CD14-positive monocyte (primary cell): Measurements from ENCODE around the gene STIM1. TPM values are rescaled to one million over a fixed set of nuclear protein-coding genes. Genes with fewer than 3 reads are reported as not detected.

Source experiments
- DNase-seq, 3 donors: peaks; one replicate each; pipeline ENCODE4 v3.0.0-alpha.2; 2011 to 2022
- H2AFZ ChIP-seq: 2 replicates; pipeline ENCODE4 v1.6.0; 2012; ENCODE audit warnings: mild to moderate bottlenecking, low read depth, low read length, inconsistent platforms; ENCODE audit not compliant: insufficient read depth, poor library complexity, severe bottlenecking
- H3K27ac ChIP-seq, 2 donors: 1 replicate in 1 of 2; 2 replicates in 1 of 2; pipeline ENCODE4 v1.5.1; 2012 to 2013; ENCODE audit warnings: low read length in 2 of 2, control low read depth in 1 of 2, inconsistent platforms in 1 of 2, low read depth in 1 of 2, mild to moderate bottlenecking in 1 of 2
- H3K27me3 ChIP-seq, 2 donors: one replicate each; pipeline versions ENCODE4 v1.6.0 to v1.6.1; 2011 to 2013; ENCODE audit warnings: low read length in 2 of 2; ENCODE audit not compliant: control insufficient read depth in 2 of 2, insufficient read depth in 2 of 2
- H3K36me3 ChIP-seq, 2 donors: replicated peaks in 1 of 2; 1 replicate in 1 of 2; 2 replicates in 1 of 2; pipeline versions ENCODE4 v1.5.1 to v1.6.1; 2012 to 2013; ENCODE audit warnings: low read length in 2 of 2, control low read depth in 1 of 2, inconsistent platforms in 1 of 2, mild to moderate bottlenecking in 1 of 2; ENCODE audit not compliant: insufficient read depth in 2 of 2, control insufficient read depth in 1 of 2
- H3K4me1 ChIP-seq, 2 donors: 1 replicate in 1 of 2; 2 replicates in 1 of 2; pipeline versions ENCODE4 v1.5.1 to v1.6.1; 2012 to 2013; ENCODE audit warnings: low read length in 2 of 2, control low read depth in 1 of 2, inconsistent platforms in 1 of 2, mild to moderate bottlenecking in 1 of 2, moderate library complexity in 1 of 2; ENCODE audit not compliant: insufficient read depth in 2 of 2, control insufficient read depth in 1 of 2
- H3K4me2 ChIP-seq: replicated peaks from 2 replicates; pipeline ENCODE3; 2012; ENCODE audit warnings: low read length, moderate library complexity, mild to moderate bottlenecking; ENCODE audit not compliant: poor library complexity, severe bottlenecking; ENCODE audit errors: extremely low read depth
- H3K4me3 ChIP-seq, 3 experiments: fragments of 200-600 bp in 1 of 3; sonication (generic) in 1 of 3; replicated peaks in 1 of 3; 1 replicate in 2 of 3; 2 replicates in 1 of 3; pipeline ENCODE4 v1.5.1; 2011 to 2013; ENCODE audit warnings: low read length in 3 of 3, mild to moderate bottlenecking in 3 of 3, control low read depth in 2 of 3, low read depth in 2 of 3, inconsistent platforms in 1 of 3, moderate library complexity in 1 of 3
- H3K79me2 ChIP-seq: 2 replicates; pipeline ENCODE4 v1.6.0; 2012; ENCODE audit warnings: mild to moderate bottlenecking, control low read depth, inconsistent platforms, low read length, moderate library complexity; ENCODE audit not compliant: insufficient read depth
- H3K9ac ChIP-seq: 2 replicates; pipeline ENCODE4 v1.6.0; 2017; ENCODE audit warnings: low read length, mild to moderate bottlenecking; ENCODE audit not compliant: insufficient read depth, poor library complexity, severe bottlenecking
- H3K9me3 ChIP-seq, 2 donors: replicated peaks in 1 of 2; 1 replicate in 1 of 2; 2 replicates in 1 of 2; pipeline versions ENCODE4 v1.5.1 to v1.6.1; 2012 to 2013; ENCODE audit warnings: low read length in 2 of 2, control low read depth in 1 of 2; ENCODE audit not compliant: control insufficient read depth in 1 of 2, insufficient read depth in 1 of 2
- H4K20me1 ChIP-seq: 2 replicates; pipeline ENCODE4 v1.6.0; 2012; ENCODE audit warnings: mild to moderate bottlenecking, low read length, control low read depth, moderate library complexity; ENCODE audit not compliant: insufficient read depth
- H3K27ac Mint-ChIP-seq, 7 donors: one replicate each; pipeline ENCODE4 v1.8.0; 2020; ENCODE audit warnings: mild to moderate bottlenecking in 7 of 7, mixed read lengths in 7 of 7, moderate library complexity in 6 of 7, inconsistent platforms in 2 of 7
- H3K27me3 Mint-ChIP-seq, 3 donors: one replicate each; pipeline ENCODE4 v1.8.0; 2021 to 2022; ENCODE audit warnings: low read depth in 3 of 3, mild to moderate bottlenecking in 3 of 3, mixed read lengths in 3 of 3, moderate library complexity in 3 of 3, inconsistent platforms in 1 of 3
- H3K36me3 Mint-ChIP-seq, 2 donors: one replicate each; pipeline ENCODE4 v1.8.0; 2020; ENCODE audit warnings: mixed read lengths in 2 of 2, inconsistent platforms in 1 of 2, mild to moderate bottlenecking in 1 of 2
- H3K4me1 Mint-ChIP-seq: one replicate; pipeline ENCODE4 v1.8.0; 2020; ENCODE audit warnings: mild to moderate bottlenecking, mixed read lengths
- H3K4me3 Mint-ChIP-seq, 2 donors: one replicate each; pipeline ENCODE4 v1.8.0; 2020; ENCODE audit warnings: mild to moderate bottlenecking in 2 of 2, mixed read lengths in 2 of 2, moderate library complexity in 1 of 2
- H3K9me3 Mint-ChIP-seq, 7 donors: one replicate each; pipeline ENCODE4 v1.8.0; 2020 to 2022; ENCODE audit warnings: mixed read lengths in 7 of 7, mild to moderate bottlenecking in 6 of 7, moderate library complexity in 6 of 7, inconsistent platforms in 2 of 7
- CTCF ChIP-seq: fragments of 200-600 bp; IDR thresholded peaks from one replicate; pipeline ENCODE4 v1.8.0; 2022; ENCODE audit warnings: antibody characterized with exemption, mild to moderate bottlenecking
- WGBS: methylation state at CpG from one replicate; pipeline ENCODE4 v1.1.5; 2013; ENCODE audit warnings: missing lambda C conversion rate; ENCODE audit not compliant: insufficient coverage; 5-methylcytosine and 5-hydroxymethylcytosine counted together
- intact Hi-C, 2 donors: fragments of 100-400 bp; cut with micrococcal nuclease; formaldehyde crosslinking; loops; one replicate each; pipeline versions ENCODE4 v1.15.0 to v1.15.1; 2023
- polyA plus RNA-seq, 3 donors: library from polyadenylated mRNA; depleted of rRNA in 1 of 3; unstranded in 2 of 3; stranded (reverse) in 1 of 3; fragments of 300-500 nt in 2 of 3; fragments of >200 nt in 1 of 3; fragmentation: Illumina TruSeq in 2 of 3; gene quantifications; 1 replicate in 2 of 3; 2 replicates in 1 of 3; pipeline ENCODE4 v1.2.3, GENCODE V29; 2012 to 2021

Gene STIM1
- polyA plus RNA-seq, 3 donors = 14.0 to 68.6 (median 21.0) TPM

DNA sequence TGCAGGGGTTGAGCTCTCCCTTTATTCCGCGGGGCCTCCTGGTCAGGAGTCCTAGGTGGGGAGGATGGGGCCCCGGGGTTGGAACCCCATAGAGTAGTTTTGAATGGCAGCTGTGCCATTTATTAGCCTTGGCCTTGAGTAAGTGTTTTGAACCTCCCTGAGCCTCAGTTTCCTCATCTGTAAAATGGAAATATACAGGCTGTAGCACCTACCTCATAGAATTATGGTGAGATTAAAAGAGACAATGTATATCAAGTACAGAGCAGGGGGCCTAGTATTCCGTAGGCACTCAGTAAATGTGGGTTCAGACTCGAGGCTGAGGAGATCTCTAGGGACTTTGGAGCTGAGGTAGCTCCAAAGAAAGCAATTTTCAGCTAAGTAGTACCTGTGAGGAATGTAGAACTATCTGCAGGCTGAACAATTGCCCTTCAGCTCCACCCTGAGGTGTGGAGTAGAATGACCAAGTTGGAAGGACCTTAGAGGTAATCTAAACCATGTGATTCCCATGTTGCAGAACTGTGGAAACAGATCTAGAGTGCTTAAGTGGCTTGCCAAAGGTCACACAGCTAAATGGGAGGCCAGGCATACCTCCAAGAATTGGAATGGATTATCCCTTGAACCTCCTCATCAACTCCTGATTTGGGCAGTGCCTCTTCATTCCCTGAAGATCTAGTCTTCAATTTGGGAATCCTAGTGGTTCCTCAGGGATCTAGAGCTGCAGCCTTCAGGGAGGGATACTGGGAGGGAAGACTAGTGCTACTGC, 46.4 kb upstream of the STIM1 start:
- no peaks in the 10 kb centered on the region for H3K79me2 ChIP-seq
- intact Hi-C loops = loop anchor here in 1 of 2 donors (5.0 kb wide), 1 partner anchor 37 kb away; no protein-coding TSS in a partner anchor
- peaks cover 10 to 14% of the 10 kb centered on the region in 2 donors for H3K4me1 ChIP-seq
- peak overlapping the region in 1 of 2 donors; percentile 80 for H3K27ac ChIP-seq
- Mint-ChIP-seq H3K9me3 (no peaks in the 10 kb centered on the region), H3K27me3 (no peaks in the 10 kb centered on the region), H3K36me3 (peaks cover 3 to 6% of the 10 kb centered on the region in 2 donors), H3K27ac (peak overlapping the region in 2 of 7 donors; percentile 12 to 46), H3K4me1 (peaks cover 13% of the 10 kb centered on the region), H3K4me3 (peak overlapping the region; percentile 99 to 100)
- peak; percentile 47 to 67 (median 61) for DNase-seq
- H3K4me2 ChIP-seq = peak overlapping the region; percentile 98
- no peaks in the 10 kb centered on the region for H3K36me3 ChIP-seq
- H3K4me3 ChIP-seq = peak overlapping the region; percentile 76 to 99 (median 96)
- WGBS = 7% methylated on average over 2 of the region's 5 CpGs
- peak; percentile 52 for TF ChIP-seq CTCF
- H3K9ac ChIP-seq = peak overlapping the region; percentile 73
- no peaks in the 10 kb centered on the region for H3K9me3 ChIP-seq
- H4K20me1 ChIP-seq = no peaks in the 10 kb centered on the region
- H2AFZ ChIP-seq = peak overlapping the region; percentile 95
- H3K27me3 ChIP-seq = no peaks in the 10 kb centered on the region

DNA sequence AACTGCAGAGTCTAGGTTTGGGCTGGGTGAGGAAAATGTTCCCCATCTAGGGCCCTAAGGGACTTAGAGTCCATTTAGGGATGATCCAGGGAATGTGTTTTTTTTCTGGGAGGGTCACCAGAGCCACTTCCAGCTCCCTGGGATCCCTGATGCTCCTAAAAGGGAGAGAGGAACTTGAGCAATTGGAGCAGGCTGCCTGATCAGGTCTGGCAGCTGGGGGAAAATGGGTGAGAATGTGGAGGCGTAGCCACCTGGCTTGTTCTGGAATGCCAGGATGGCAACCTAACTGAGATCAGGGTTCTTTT, 45.9 kb upstream of the STIM1 start:
- Histone ChIP-seq H3K4me1 (peaks cover 10 to 14% of the 10 kb centered on the region in 2 donors), H4K20me1 (no peaks in the 10 kb centered on the region), H3K4me2 (no peak overlapping the region), H3K9ac (no peak overlapping the region), H3K36me3 (no peaks in the 10 kb centered on the region), H3K27me3 (no peaks in the 10 kb centered on the region), H3K27ac (no peak overlapping the region), H3K79me2 (no peaks in the 10 kb centered on the region), H2AFZ (no peak overlapping the region), H3K4me3 (no peak overlapping the region), H3K9me3 (no peaks in the 10 kb centered on the region)
- no peak for TF ChIP-seq CTCF
- no peak for DNase-seq
- H3K4me1 Mint-ChIP-seq = peaks cover 13% of the 10 kb centered on the region
- intact Hi-C loops = loop anchor here in 1 of 2 donors (5.0 kb wide), 1 partner anchor 37 kb away; no protein-coding TSS in a partner anchor
- peaks cover 3 to 6% of the 10 kb centered on the region in 2 donors for H3K36me3 Mint-ChIP-seq
- H3K9me3 Mint-ChIP-seq = no peaks in the 10 kb centered on the region
- H3K27ac Mint-ChIP-seq = peak overlapping the region in 1 of 7 donors; percentile 42
- WGBS = 80% methylated on average over 1 of the region's 1 CpG
- no peak overlapping the region for H3K4me3 Mint-ChIP-seq
- H3K27me3 Mint-ChIP-seq = no peaks in the 10 kb centered on the region
